NCI-H187 treated with DMSO at 0.1 percent for 48 hours (cell line): ENCODE results near the gene ATP6V1B1.
"Not testable (repeated sequence)": the region's sequence is repeated elsewhere in the genome, so short reads cannot be mapped to it uniquely, and the experiment has no call there.

Experiments
- DNase-seq: peaks from one replicate; lab custom pipeline; 2025; lab: John Stamatoyannopoulos, UW

The ATP6V1B1 gene

DNA sequence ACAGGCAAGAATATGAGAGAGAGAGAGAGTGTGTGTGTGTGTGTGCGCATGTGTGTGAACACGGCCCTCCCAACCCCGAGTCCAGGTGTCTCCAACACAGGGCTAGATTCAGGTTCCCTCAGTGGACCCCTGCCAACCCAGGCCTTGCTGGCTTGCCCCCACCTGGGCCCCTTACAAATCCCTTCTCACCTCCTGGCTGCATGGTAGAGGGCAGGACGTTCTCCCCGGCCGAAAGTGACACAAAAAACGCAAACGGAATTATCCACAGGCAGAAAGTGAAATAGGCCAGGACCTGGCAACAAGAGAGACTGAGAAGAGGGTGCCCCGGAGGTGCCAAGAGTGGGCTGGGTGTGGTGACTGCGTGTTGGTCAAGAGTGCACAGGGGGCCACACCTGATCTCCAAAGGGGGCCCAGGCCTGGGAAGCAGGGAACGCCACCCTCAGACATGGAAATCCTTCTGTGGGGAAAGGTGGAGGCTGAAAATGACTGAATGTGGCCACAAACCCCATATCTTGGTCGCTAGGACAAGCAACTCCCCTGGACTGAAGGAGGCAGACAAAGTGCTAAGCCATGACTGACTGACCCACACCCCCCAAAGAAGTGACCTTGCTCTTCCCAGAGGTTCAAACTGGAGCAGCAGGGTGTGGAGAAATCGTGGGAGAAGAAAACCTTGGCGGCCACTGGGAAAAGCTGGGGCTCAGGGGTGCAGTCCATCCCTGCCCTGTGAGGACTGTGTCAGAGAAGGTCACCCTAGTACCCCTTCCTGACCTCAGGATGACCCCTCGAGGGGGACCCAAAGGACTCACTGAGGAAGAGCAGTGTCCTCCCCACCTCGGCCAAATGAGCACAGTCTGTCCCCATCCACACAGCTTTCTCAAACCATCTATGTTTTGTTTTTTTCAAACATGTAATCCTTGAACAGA is 53.3 kb downstream of the ATP6V1B1 start:
- no peak for DNase-seq

- DNase-seq = no peak
These were observed 54.5 kb downstream of the ATP6V1B1 start for GRCh38 chr2:70990216-70990615.

- no peak for DNase-seq
These were observed 55.4 kb downstream of the ATP6V1B1 start for GRCh38 chr2:70991142-70991541.

- no peak for DNase-seq
These were observed 56.0 kb downstream of the ATP6V1B1 start for GRCh38 chr2:70991742-70992141.

DNA sequence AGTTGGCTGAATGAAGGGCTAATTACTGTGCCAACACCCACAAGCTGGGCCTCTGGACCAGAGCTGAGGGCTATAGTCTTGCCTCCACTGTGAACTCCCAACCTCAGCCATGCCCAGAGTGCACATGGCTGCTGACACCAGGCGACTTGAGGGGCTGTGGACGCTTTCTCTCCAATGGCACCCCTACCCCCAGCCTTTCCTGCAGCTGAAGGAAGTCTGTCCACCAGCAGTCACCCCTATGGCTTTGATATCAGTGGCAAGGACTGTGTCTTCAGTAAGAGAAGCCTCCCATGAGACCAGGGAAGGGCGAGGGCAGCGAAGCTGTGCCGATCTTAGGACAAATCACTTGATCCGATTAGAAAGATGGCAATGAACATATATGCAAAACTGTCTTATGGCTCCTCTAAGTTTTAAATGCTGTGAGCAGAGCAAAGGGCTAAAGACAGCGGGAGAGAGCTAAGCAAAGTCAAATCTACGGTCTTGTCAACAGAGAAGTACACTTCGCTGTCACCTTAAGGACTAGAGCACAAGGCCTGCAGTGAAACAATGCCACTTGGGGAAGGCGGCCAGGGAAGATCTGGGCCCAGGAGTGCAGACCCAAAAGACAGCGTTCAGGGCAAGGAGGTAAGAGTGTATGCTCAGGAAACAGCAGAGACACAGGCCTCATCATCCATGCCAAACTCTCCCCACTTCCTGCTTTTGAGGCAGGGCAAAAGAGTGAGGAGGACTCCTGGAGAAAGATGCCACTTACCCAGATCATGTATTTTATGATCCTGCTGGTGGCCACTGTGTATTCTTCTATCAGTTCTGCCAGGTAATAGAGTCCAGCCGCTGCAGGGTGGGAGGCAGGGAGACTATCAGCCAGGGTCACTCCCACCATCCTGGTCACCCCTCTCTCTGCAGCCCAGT is 57.5 kb downstream of the ATP6V1B1 start:
- DNase-seq = no peak

GRCh38 chr2:70994009-70994698 is 58.5 kb downstream of the ATP6V1B1 start:
- no peak for DNase-seq

GRCh38 chr2:70994699-70995425 is 59.2 kb downstream of the ATP6V1B1 start, which contains the start of gene TEX261:
TEX261 (minus strand) TSS chr2:70994873; CDS start chr2:70994757, 116 bp downstream.
- DNase-seq = no peak

- no peak for DNase-seq
These were observed 59.7 kb downstream of the ATP6V1B1 start for GRCh38 chr2:70995426-70995729.

GRCh38 chr2:70998885-70999284 is 63.2 kb downstream of the ATP6V1B1 start:
- not testable (repeated sequence) for DNase-seq

- DNase-seq = no peak
These were observed 63.7 kb downstream of the ATP6V1B1 start for GRCh38 chr2:70999362-70999761.

DNA sequence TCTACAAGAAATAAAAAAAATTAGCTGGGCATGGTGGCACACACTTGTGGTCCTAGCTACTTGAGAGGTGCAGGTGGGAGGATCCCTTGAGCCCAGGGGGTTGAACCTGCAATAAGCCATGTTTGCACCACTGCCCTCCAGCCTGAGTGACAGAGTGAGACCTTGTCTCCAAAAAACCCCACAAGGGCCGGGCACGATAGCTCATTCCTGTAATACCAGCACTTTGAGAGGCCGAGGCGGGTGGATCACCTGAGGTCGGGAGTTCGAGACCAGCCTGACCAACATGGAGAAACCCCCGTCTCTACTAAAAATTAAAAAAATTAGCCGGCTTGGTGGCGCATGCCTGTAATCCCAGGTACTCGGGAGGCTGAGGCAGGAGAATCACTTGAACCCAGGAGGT is 64.2 kb downstream of the ATP6V1B1 start:
- not testable (repeated sequence) for DNase-seq

DNA sequence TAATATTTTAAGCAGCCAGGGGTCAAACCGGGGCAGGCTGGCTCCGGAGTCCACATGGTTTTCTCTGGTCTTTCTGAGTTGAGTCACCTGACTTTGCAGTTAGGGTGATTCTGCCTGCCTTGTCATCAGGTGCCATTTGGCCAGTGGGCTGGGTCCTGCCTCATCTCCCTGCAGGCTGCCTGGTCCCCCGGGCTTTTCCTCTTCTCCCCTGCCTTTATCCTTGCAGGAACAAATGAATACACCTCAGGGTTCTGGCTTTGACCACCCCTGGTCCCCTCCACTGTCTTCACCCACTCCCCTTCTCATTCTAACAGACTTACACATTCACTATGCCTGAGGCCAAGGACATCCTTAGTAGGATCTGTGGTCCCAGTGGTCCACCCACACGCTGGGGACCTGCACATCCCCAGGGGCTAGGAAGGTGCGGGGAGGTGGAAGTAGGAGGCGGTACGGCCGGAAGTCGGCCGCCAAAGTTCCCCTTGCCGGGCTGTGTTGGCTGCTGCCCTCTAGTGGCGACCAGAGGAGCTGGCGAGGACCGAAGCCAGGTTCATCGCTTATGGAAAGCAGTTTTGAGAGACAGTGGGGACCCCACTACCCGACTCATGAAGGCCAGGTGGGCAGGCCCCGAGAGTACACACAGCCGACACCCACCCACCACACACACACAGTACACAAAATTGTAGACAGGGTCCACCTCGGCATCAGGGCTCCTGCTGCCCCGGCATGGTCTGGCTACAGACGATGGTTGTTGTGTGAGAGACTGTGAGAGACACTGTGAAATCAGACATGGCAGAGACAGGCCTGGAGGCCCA is 65.3 kb downstream of the ATP6V1B1 start:
- no peak for DNase-seq

- DNase-seq = no peak
These were observed 65.9 kb downstream of the ATP6V1B1 start for GRCh38 chr2:71001592-71001927.

DNA sequence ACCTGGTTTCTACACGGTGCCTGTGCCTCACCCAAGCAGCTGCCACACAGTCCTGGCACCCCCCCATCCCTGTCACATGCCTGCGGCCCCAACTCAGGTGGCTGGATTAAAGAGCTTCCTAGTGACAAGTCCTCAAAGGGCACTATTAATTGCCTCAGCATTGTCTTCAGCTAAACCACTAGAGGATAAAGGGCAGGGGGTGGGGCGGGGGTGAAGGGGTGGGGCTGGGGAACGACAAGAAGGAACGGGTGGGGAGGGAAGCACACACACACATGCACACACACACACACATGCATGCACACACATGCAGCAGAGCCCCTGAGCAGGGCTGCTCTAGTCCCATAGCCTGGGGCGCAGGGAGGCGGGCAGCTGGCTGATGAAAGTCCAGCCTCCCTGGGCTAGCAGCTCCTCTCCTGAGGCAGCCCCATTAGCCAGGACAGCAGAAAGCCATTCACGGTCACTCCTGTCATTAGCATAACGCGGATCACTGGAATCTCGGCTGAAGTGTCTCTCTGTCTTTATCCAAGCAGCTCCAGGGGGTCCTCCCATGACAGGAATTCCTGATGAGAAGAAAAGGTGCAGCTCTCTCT is 66.4 kb downstream of the ATP6V1B1 start:
- DNase-seq = no peak

GRCh38 chr2:71003396-71003795 is 67.7 kb downstream of the ATP6V1B1 start:
- no peak for DNase-seq

DNA sequence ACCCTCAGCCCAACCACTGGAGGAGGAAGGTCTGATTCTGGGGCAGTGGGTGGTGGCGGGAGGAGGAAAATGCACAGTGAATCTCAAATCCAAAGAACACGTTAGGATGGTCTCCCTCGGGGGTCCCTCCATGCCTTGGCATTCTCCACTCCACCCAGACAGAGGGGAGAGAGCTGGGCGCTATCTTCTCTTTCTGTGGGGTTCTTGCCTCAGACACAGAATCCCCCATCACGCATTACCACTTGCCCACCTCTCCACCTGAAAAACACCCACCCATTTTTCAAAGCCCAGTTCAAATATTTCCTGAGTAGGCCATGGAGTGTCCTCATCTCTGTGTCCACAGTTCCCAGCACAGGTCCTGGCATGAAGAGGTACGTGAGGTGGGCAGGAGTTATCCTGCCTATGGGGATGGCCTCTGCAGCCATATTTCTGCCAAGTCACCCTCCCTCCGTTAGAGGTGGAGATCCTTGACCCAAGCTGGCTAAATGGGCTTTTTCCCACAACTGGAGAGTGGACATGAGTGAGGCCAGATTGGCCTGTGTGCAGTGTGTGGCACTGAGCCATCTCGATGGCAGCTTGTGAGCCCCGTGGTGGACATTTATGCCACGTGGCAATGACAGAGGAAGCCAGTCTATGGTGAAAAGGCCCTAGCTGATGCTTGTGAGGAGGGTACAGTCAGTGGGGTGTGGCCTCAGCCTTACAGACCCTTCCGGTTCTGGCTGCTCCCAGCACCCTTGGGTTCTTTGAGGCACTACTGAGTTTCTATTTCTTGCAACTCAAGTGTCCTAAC is 68.5 kb downstream of the ATP6V1B1 start:
- no peak for DNase-seq

DNA sequence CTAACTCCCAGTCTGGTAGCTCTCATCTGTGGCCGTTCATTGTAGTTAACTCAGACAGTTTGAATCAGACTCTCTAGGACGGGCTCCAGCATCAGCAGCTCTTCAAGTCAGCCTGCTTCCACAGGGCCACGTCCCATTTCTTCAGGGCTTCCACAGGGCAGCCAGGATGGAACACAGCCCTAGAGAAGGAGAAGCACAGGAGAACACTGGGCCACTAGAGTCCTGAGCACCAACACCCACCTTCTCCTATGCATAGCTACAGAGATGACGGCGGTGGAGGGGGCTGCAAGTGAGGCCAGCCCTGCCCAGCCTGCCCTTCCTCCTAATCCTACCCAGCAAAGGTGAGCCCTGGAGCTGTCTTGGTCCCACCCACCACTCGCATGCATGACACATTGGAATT is 69.2 kb downstream of the ATP6V1B1 start:
- DNase-seq = no peak

GRCh38 chr2:71005271-71006202 is 69.8 kb downstream of the ATP6V1B1 start:
- no peak for DNase-seq

GRCh38 chr2:71006323-71006722 is 70.6 kb downstream of the ATP6V1B1 start:
- no peak for DNase-seq
